NCI-H526 (cell line): ENCODE measurements around the gene MEF2D.

ENCODE experiments used
- DNase-seq, 2 experiments: peaks; one replicate each; lab custom pipeline; 2025; lab: John Stamatoyannopoulos, UW

MEF2D gene

DNA sequence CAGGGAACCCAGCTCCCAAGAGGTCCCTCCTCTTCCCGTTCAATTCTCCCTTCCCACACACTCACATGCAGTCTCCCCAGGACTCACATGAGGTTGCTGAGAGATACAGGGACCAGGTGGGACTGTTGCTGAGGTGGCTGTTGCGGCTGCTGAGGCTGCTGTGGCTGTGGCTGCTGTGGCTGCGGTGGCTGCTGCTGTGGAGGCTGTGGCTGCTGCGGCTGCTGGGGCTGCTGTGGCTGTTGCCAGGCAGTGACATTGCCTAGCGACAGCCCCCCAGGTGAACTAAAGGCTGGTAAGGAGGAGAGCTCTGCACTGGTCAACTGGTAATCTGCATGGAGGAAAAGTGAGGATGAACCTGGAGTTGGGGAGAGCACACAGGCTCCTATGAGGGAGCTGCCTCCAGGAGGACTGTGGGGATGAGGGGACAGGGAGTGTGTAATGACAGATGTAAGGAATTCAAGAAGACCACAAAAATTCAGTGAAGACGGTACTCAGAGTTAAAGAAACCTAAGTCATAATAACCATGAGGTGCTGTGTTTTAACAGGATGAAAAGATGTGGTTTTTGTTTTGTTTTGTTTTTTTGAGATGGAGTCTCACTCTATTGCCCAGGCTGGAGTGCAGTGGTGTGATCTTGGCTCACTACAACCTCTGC is 31.8 kb downstream of the MEF2D start:
- DNase-seq: no peak

DNA sequence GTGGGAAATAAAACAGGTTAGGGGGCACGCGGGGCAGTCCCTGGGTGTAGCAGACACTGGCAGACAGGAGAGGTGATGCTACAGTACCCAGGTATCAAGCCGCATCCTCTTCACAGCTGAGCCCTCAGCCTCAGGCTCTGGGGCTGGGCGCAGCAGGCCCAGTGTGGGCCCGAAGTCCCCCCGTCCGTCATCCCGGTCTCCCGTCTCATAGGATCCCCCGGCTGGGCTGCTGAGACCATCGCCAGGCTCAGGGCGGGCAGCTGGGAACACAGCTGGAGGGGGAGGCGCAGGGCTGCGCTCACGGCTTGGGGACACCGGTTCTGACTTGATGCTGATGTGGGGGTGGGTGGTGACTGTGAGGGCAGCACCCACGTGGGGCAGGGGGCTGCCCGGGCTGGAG is 32.7 kb downstream of the MEF2D start:
- no peak for DNase-seq

DNA sequence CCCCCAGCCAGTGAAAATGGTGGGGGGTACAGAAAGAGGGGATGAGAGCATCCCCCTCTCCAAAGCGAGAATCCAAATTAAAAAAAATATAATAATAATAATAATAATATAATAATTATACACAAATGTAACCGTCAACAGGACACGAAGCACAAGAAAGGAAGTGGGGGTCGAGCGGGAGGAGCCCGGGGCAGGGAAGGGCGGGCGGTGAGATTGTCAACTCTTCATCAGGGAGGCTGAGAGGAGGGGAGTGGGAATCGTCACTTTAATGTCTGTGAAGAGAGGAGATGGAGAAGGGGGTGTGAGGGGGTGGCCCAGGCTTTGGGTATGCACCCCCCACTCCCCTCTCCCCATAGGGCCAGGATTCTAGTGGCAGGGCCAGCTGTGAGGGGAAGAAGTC is 33.2 kb downstream of the MEF2D start:
- no peak for DNase-seq

DNA sequence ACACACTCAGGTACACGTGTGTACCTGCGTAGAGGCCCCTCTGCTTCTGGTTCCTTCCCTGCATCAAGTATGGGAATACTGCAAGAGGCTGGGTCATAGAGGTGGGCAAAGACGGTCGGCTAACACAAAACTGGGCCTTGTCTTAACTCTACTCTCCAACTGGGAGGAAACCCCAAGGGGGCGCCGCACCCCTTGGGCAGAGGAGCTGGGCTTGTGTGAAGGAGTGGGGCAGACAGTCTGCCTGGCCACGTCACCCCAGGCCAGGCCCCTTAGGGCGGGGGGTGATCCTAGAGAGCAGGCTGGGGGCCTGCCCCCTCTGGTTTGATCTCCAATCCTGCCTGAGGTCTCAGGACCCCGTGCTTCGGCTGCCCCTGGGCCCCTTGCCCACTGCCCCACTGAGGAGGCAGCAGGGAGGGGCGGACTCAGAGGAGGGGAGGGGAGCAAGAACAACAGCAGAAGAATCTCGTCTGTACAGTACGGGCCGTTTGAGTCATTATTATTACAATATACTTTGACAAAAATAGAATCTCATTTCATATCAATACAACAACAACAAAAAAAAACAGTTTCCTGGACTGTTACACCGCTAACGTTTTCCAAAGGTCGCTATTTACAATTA is 34.7 kb downstream of the MEF2D start:
- peak in 1 of 2 experiments; percentile 50 for DNase-seq

DNA sequence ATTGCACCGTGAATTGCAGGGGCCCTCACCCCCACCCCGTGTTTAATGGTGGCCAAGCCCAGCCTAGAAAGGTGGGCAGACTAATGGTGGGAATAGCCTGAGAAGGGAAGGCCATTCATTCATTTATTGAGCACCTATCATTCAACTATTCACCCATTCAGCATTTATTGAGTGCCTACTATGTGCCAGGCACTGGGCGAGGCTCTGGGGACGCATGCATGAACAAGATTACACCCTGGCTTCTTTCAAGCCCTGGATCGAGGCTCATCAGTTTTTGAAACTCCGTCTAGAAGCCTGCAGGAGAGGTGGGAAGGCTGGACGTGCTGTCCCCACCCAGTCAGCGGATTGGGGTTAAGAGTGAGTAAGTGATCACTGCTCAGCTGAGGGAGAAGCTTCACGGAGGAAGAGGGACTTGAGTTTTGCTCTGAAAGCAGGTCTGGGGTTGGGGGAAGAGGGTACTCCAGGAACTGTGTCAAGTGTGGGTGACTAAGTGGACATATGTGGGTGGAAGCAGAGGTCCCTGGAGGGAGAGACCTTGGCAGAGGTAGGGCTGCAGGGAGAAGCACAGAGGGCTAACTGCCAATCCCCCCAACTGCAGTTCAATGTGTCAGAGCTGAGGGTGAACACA is 35.6 kb downstream of the MEF2D start:
- DNase-seq: no peak

DNA sequence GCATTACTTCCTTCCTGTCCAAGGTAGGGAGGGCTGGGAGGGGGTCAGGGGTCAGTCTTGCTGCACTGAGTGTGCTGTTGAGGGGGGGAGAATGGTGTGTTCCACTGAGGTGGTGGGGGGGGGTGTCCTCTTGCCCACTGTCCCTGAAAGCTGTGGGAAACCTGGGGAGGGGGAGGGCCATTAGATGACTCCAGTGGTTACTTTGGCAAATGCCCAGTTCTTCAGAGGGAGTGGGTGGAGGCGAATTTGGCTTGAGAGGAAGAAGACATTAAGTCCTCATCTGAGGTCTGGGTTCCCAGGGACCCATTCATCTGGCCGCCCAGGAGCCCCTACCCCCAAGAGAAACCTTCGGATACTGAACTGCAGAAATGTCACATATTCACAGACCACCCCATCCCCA is 36.2 kb downstream of the MEF2D start:
- no peak for DNase-seq

DNA sequence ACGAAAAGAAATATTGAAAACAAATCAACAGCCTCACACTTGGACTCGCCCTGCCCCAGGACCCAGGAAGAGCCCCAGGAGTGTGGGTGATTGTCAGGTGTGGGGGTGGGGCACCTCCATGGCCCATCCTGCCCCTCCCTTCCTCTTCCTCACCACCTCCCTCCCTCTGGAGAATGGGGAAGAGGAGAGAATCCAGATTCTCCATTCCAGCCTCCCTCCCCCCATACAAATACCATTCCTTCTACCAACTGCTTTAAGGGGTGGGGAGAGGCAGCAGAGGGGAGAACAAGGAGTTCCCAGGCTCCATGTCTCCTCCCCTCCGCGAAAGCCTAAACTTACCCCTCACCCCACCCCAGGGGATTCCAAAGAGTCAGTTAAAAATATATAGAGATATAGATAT is 36.7 kb downstream of the MEF2D start:
- no peak for DNase-seq

DNA sequence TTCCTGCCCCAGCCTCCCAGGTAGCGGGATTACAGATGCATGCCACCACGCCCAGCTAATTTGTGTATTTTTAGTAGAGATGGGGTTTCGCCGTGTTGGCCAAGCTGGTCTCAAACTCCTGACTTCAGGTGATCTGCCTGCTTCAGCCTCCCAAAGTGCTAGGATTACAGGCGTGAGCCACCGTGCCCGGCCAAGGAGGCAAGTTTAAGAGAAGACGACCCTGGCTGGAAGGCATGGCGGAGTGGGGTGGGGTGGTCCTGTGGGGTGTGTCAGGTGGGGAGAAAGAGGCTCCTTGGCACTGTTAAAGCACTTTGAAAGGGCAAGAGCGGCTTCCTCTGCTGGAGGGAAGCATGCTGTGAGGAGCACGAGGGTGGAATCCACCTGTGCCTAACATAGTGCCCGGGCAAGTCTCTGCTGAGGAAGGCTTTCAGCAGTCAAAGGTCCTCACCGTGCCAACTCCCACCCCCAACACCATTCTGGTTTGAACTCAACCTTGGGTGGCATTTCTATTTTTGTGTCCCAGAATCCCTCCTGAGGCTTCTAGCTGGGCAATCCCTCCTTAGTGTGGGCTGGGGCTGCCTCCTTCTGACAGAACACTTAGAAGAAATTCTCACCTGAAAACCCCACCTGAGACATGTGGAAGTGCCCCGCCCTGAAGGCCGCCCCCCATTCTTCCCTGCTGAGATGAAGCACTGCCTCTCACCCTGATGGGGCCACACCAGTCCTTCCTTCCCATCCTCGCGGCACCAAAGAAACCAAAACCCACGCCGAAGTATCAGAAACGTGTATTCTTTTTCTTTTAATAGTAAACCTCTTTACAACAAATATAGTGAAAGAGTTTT is 37.4 kb downstream of the MEF2D start:
- no peak for DNase-seq

DNA sequence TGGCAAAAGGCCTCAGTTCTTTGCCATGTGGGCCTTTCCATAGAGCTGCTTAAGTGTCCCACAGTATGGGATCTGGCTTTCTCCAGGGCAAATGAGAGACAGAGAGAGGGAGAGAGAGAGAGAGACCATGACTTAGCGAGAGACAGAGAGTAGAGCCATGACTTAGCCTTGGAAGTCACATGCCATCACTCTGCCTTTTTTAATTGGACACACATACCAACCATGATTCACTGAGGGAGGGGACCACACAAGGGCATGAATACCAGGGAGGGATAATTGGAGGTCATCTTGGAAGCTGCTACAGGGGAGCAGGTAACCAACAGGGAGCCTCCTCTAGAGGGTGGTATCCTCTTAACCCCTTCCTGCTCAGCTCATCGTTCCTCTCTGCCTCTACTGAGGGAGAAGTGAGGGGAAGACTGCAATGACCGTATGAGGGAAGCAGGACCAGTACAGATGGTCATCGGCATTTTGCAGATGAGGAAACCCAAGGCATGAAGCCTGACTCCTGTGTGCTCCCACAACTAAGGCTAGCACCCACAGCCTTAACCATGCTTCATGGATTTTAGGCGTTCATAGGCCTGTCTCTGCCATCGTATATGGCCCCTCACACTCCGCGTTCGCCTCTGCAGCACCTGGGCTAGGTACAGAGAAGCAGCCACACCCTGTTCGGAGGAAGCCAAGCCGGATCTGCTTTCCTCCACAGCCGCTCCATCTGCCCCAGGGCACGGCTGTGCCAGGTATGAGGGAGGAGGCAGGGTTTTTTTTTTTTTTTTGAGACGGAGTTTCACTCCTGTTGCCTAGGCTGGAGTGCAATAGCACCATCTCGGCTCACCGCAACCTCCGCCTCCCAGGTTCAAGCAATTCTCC is 38.6 kb downstream of the MEF2D start:
- peak in 1 of 2 experiments; percentile 17 for DNase-seq

DNA sequence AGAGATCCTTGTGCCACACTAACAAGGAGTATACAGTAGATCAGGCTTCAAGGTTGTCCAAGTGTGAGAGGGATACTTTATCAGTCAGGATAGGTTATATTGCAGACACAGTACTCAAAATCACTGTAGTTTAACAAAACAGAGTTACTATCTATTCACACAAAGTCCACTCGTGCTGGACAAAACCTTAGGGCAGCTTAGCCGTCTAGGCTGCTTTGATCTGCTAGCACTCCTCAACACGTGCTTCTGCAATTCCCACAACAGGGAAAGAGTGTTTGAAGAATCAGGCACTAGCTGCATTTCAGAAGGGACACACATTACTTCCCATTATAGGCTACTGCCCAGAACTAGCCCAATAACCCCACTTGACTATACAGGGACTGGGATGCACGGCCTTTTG is 39.5 kb downstream of the MEF2D start:
- no peak for DNase-seq

DNA sequence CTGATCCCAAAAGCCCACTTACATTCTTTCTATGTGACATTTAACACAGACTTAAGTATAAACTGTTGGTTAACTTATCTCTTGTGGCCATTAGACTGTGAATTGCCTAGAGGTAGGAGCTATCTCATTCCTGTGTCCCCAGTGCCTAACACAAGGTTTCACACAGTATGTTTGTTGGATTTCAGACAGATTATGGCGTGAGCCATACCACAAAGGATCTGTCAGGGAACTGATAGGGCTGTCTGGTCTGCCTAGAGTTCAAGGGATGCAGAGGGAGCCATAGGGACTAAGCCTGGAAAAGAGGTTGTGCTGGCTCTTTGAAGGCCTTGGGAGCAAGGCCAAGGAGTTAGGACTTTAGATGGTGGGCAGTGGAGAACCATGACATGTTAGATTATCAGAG is 40.0 kb downstream of the MEF2D start:
- no peak for DNase-seq

DNA sequence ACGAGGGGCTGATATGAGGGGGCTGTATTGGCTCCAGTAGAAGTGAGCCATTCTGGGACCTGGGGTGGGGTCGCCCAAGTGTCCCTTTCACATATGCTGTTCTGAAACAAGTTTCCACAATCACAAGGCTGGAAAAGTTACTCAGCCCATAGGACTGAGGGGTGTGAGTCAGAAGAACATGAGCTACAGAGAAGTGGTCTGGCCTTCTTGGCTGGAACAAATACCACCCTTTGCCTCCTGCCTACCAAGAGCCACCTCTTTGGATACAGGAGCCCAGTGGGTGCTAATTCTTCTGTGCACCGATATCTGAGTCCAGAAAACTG is 42.4 kb downstream of the MEF2D start:
- DNase-seq: no peak

DNA sequence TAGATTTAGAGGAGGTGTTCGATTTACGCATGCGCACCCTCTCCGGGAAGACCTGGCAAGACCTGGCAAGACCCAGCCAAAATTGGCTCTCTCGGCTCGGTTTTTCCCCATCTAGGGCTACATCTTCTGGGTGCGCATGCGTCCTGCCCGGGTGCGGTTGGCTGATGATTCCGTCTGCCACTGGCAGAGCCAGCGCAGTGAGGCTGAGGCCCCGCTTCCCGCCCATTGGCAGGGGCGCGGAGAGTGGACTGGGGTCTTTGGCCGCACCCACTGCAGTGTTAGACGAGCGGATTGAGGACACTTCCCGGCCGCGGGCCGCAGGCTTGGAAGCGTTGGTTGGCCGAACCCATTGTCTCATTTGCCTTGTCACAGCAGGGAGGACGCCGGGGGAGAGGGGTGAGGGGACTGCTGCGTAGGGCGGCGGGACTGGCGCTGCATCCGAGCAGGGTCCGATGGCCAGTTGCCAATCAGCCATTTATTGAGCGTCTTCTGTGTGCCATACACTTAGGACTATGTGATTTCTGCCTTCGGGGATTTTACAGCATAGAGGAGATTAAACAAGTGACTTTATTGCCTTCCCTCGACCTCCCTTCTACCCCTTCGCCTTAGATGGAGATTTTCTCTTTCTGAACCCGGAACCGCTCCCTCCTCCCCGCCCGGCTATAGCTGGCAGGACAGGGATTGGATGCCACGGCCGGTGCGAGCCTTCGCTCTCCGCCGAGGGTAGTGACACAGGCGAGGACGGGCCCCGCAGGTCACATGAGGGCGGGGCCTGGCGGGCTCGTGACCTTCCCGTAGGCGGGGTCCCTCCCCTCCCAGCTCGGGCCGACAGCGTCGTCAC is 43.7 kb downstream of the MEF2D start:
- peak; percentile 100 for DNase-seq

DNA sequence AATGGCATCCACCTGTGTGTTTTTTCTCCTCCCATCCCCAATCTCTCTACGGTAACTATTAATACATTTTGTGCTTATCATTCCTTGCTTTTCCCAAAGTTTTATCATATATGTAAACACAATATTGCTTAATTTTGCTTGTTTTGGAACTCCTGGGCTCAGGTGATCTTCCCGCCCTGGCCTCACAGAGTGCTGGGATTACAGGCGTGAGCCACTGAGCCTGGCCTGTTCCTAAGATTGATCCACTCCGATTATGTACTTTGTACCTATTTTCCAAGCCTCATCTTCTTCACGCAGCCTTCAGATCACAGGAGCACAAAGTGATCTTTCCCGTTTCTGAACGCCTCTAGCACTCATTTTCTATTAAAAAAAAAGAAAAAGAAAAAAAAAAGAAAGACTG is 45.2 kb downstream of the MEF2D start:
- DNase-seq: no peak

DNA sequence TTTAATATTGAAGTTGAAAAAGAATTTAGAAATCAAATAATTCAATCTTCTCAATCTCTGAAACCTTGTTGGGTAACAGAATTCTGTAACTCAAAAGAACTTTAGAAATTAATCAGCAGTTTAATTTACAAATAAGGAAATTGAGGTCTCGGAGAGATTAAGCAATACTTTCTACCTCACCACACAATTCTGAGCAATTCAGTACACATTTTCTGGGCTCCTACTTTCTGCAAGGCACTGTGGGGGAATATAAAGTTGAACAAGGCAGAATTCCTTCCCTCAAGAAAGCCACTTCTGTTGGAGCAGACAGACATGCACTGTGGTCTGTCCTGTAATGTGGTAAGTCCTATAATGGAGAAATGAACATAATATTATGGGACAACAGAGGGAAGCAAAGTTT is 47.7 kb downstream of the MEF2D start:
- no peak for DNase-seq

DNA sequence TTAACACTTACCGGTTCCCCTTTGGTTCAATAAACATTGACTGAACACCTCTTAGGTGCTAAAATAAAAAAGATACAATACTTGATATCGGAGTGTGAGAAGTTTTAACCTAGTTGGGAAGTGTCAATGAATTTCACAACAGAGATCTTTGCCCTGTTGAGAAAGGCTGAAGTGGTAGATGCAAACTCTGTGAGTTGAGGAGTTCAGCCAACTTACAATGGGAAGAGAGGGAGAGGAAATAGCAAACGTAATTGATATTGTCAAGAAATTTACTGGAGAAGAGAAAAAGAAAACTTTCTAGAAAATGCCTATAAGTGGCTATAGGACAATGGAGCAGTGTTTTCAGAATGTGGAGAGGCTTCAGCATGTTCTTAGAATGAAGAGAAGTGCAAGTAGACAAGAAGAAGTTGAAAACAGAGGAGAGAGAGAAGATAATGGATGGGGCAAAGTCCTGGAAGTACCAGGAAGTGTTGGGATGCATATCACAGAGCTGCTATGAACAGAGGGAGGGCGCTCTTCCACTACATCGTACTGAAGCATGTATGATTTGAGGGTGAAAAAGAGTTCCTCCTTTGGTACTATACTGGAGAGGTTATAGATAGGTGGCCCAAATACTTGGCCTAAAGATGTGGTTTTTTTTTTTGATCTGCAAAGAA is 48.9 kb downstream of the MEF2D start:
- DNase-seq: no peak

DNA sequence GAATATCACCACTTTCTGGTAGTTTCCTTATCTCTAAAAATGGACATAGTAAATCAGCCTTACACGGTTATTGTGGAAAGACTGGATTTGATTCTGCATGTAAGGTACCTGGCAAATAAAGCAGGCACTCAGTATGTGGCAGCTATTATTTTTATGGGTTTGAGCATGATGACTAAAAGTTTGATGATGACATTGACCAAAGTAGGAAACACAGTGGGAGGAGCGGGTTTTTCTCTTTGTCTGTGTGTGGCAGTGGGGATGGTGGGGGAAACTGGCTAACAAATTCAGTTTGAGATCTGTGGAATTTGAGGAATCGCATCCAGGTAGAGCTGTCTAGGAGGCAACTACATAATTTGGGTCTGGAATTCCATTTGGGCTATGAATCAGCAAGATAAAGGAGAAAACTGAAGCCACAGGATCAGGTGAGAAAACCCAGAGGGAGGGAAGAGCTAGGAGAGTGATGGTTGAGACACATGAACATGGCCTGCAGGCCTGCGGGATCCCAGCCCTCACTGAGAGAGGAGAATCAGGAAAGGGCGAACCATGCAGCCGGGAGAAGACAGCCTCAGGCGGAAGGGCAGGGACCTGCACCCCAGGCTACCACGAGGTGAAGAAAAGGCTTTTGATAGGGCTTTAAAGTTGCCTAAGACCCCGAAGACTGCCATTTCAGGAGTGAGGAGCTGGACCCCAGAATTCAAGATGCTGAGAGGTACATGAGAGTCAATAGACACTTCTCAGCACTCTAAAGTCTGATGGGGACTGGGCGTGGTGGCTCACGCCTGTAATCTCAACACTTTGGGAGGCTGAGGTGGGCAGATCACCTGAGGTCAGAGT is 52.2 kb downstream of the MEF2D start:
- no peak for DNase-seq

DNA sequence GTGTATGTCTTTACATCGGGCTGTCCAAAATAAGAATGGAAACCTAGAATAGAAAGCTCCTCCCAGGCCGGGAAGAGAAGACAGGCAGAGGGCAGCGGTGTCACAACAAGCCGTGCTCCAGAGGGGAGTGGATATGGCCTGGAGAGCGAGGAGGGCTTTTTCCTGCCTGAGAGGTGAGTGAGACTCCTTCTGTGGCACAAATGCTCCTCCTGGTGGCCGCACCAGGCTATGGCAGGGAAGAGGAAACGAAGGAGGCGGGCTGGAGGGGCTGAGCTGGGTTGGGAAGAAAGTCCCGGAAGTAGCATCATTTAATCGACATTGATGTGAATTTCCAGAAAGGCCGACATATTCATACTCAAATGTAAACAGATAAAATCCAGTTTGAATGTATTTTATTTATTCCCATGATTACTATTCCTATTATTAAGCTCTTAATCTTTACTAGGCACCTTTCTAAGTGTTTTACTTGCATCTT is 54.7 kb downstream of the MEF2D start:
- DNase-seq: peak; percentile 96 to 99

DNA sequence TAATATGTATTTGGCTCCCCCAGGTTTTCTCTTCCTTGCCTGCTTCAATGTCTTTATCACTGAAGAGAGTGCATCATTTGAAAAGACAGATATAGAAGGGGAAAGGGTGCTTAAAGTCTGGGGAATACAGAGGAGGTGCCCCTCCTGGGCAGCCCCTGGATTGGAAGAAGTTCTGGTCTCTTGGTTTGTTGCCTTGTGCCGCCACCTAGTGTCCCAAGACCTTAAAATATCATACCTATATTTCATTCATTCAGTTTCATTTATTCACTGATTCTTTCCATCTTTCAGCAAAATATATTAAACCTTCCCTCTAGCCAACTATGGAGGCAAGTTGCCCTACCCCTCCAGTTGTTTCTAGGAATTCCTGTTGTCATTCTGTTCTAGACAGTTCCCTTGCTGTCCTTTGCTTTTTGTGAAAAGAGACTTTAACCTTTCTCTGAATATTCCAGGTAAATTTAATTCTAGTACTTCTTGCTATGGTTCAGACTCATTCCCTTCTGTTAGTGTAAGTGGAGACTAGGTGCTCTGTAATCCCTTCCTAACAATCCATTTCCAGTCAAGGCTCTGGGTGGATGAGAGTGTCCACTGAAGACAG is 56.1 kb downstream of the MEF2D start:
- peak; percentile 81 to 96 for DNase-seq
